Lower leg skin (tissue), 4 donors: ENCODE results near the gene SLCO2B1. TPM values are rescaled to one million over a fixed set of nuclear protein-coding genes. Genes with fewer than 3 reads are reported as not detected.

Experiments
- DNase-seq, 2 donors: peaks; one replicate each; pipeline ENCODE4 v3.0.0-alpha.2; 2019; ENCODE audit warnings: low spot score in 2 of 2
- H3K4me3 ChIP-seq: fragments of 200-600 bp; sonication (generic); 2 replicates; pipeline ENCODE4 v1.5.1; 2017; ENCODE audit warnings: mild to moderate bottlenecking, low read depth; ENCODE audit not compliant: poor library complexity, severe bottlenecking
- POLR2A ChIP-seq, 2 donors: fragments of 450-650 bp; IDR thresholded peaks; one replicate each; pipeline ENCODE4 v1.6.1; 2016 to 2017; ENCODE audit warnings: antibody characterized with exemption in 2 of 2, mild to moderate bottlenecking in 1 of 2, moderate library complexity in 1 of 2
- WGBS, 2 donors: methylation state at CpG; one replicate each; pipeline ENCODE4 v1.1.5; 2018; 5-methylcytosine and 5-hydroxymethylcytosine counted together
- intact Hi-C: fragments of 100-400 bp; cut with DNase I; formaldehyde crosslinking; loops from one replicate; pipeline ENCODE4 v1.15.0; 2023; ENCODE audit warnings: low total_unique reads
- total RNA-seq, 4 donors: library from RNA; depleted of rRNA; stranded (reverse); fragments of >200 nt; gene quantifications; one replicate each; pipeline ENCODE4 v1.1.0, GENCODE V29; 2016
- TF ChIP-seq, protein P1 (sequence below), 3 donors: fragments of 450-650 bp; IDR thresholded peaks; one replicate each; pipeline ENCODE4 v1.5.1; 2016; ENCODE audit warnings: antibody characterized with exemption in 3 of 3, mild to moderate bottlenecking in 3 of 3, moderate library complexity in 2 of 3

SLCO2B1 gene
- total RNA-seq, 4 donors from 2014 or later = 5.0 to 20.9 (median 12.5) TPM

DNA sequence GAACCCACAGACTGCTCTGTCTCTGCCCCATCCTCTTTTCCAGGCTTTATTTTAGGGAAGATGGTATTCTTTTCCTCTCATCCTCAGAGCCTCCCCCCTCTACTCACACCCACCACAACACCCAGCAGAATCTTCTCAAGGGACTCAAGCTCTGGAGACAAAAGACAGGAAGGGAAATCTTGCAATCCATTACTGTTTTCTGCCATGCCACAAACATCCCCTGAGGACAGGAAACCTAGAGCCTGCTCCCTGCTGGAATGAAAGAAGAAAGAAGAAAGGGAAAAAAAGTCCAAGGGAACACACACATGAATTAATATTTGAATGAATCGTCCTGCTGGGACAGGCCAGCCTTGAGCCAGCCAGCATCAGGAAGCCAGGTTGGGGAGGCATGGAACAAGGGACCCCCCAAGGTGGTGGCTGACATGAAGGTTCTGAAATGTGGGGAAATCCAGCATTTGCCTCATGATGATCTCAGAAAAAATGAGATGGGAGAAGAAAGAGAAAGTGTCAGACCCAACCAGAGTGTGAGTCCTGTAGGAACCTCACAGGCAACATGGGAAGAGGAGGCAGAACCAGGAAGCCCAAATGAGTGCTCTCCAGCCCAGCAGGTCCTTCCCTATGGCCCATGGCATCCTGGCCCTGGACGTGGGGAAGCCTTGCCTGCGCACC is 34.0 kb downstream of the SLCO2B1 start:
- no peak for DNase-seq
- 64 to 71% methylated on average over 3 of the region's 3 CpGs for WGBS, 2 donors
- TF ChIP-seq, protein P1, sequence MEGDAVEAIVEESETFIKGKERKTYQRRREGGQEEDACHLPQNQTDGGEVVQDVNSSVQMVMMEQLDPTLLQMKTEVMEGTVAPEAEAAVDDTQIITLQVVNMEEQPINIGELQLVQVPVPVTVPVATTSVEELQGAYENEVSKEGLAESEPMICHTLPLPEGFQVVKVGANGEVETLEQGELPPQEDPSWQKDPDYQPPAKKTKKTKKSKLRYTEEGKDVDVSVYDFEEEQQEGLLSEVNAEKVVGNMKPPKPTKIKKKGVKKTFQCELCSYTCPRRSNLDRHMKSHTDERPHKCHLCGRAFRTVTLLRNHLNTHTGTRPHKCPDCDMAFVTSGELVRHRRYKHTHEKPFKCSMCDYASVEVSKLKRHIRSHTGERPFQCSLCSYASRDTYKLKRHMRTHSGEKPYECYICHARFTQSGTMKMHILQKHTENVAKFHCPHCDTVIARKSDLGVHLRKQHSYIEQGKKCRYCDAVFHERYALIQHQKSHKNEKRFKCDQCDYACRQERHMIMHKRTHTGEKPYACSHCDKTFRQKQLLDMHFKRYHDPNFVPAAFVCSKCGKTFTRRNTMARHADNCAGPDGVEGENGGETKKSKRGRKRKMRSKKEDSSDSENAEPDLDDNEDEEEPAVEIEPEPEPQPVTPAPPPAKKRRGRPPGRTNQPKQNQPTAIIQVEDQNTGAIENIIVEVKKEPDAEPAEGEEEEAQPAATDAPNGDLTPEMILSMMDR (IDR thresholded peaks at IDR 0.05) = no peak
- no peak for TF ChIP-seq POLR2A (IDR thresholded peaks at IDR 0.05)
- intact Hi-C loops = no loop called here
- no peak overlapping the region for H3K4me3 ChIP-seq

DNA sequence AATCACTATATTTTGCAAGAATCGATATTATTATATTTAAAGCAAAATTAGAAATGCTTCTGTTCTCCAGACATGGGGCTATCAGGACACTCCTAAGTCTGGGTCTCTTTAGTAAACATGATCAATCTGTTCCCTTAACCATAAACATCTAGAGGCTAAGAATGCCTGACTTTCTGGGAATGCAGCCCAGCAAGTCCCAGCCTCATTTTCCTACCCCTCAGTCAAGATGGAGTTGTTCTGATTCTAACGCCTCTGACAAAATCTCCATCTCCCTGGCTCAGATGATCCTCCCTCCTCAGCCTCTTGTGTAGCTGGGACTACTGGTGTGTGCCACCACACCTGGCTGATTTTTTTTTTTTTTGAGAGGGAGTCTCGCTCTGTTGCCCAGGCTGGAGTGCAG is 35.0 kb downstream of the SLCO2B1 start:
- WGBS, 2 donors = 93 to 95% methylated on average over 3 of the region's 3 CpGs
- TF ChIP-seq POLR2A (IDR thresholded peaks at IDR 0.05) = no peak
- TF ChIP-seq, protein P1 (IDR thresholded peaks at IDR 0.05) = no peak
- no peak for DNase-seq
- H3K4me3 ChIP-seq = no peak overlapping the region
- intact Hi-C loops = no loop called here

DNA sequence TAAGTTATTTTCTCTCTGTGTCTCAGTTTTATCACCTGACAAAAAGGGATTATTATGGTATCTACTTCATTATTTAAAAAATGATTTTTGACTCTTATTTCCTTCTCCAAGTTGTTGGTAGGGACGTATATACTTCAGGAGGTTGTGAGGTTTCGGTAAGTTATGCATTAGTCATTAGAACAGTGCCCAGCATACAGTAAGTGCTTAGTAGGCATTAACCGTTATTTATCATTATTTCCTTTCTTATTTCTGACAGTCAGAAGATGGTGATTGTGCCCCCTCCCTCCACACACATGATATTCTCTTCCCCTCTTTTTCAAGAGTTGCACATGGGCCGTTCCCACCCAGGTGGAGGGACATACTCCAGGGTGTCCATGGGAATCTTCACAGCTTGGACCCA is 36.1 kb downstream of the SLCO2B1 start:
- 95% methylated on average over 4 of the region's 4 CpGs for WGBS, 2 donors

DNA sequence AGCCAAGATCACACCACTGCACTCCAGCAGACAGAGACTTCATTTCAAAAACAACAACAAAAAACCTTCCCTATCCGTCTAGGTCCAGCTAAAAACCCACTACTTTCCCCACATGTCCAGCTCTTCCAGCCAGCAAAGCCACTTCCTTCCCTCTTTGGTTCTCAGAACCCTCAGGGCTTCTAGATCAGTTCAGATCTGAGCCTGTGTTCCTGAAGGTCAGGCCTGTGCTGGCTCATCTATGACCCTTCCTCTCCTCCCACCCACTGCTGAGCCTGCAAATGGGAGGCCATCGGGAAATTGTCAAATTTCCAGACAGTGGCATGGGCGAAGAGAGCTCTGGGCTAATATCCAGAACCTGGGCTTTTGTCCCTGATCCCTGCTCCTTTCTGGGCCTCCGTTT is 37.8 kb downstream of the SLCO2B1 start:
- H3K4me3 ChIP-seq = no peak overlapping the region
- 87 to 88% methylated on average over 4 of the region's 4 CpGs for WGBS, 2 donors
- TF ChIP-seq, protein P1 (IDR thresholded peaks at IDR 0.05) = no peak
- TF ChIP-seq POLR2A (IDR thresholded peaks at IDR 0.05) = no peak
- no peak for DNase-seq
- intact Hi-C loops = no loop called here

More for the DNA sequence above, 36.1 kb downstream of the SLCO2B1 start:
- no peak for DNase-seq
- TF ChIP-seq, protein P1 (IDR thresholded peaks at IDR 0.05) = no peak
- TF ChIP-seq POLR2A (IDR thresholded peaks at IDR 0.05) = no peak
- intact Hi-C loops = no loop called here
- H3K4me3 ChIP-seq = no peak overlapping the region

DNA sequence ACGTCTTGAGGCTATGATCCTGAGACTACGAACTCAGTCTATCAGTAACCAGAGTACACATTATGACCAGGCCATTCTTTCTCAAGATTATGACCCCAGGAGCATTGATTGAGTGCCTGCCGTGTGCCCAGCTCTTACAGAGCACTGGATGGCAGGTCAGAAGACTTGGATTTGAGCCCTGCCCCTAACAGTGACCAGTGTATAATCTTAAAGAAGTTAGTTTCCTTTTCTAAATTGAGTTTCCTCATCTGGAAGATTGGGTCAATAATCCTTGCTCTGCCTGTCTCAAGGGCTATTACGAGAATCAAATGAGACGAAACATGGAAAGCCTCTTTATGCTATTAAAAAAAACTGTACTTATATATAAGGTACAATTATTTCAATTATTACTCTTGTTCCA is 38.2 kb downstream of the SLCO2B1 start:
- H3K4me3 ChIP-seq = no peak overlapping the region
- TF ChIP-seq, protein P1 (IDR thresholded peaks at IDR 0.05) = no peak
- TF ChIP-seq POLR2A (IDR thresholded peaks at IDR 0.05) = no peak
- DNase-seq = no peak
- intact Hi-C loops = no loop called here
- WGBS, 2 donors = 95 to 96% methylated on average over 5 of the region's 5 CpGs

DNA sequence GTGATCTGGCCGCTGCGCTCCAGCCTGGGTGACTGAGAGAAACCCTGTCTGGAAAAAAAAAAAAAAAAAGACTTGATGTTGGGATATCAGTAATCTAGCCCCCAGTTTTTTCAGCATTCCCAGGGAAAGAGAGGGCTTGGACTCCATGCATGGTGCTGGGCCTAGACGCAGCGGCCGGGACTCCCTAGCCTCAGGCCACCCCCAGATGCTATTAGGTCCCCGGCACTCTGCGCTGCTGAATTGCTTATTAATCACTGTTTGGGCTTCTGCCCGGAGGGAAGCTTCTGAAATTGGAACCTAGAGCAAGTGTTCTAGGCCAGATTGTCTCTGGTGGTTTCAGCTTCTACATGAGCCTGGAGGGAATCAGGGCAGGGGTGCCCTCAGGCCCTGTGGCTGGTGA is 39.0 kb downstream of the SLCO2B1 start:
- intact Hi-C loops = no loop called here
- WGBS, 2 donors = 48 to 54% methylated on average over 8 of the region's 8 CpGs
- H3K4me3 ChIP-seq = no peak overlapping the region
- no peak for TF ChIP-seq POLR2A (IDR thresholded peaks at IDR 0.05)
- TF ChIP-seq, protein P1 (IDR thresholded peaks at IDR 0.05) = no peak
- no peak for DNase-seq
